ENCODE measurements around the gene GPRC5C. TPM values are rescaled to one million over a fixed set of nuclear protein-coding genes. Genes with fewer than 3 reads are reported as not detected.

GPRC5C gene
- total and polyA plus RNA-seq, 2 donors (not counting 1 experiment from before 2014, with no cell fraction given) = 0.66 to 1.1 TPM

DNA sequence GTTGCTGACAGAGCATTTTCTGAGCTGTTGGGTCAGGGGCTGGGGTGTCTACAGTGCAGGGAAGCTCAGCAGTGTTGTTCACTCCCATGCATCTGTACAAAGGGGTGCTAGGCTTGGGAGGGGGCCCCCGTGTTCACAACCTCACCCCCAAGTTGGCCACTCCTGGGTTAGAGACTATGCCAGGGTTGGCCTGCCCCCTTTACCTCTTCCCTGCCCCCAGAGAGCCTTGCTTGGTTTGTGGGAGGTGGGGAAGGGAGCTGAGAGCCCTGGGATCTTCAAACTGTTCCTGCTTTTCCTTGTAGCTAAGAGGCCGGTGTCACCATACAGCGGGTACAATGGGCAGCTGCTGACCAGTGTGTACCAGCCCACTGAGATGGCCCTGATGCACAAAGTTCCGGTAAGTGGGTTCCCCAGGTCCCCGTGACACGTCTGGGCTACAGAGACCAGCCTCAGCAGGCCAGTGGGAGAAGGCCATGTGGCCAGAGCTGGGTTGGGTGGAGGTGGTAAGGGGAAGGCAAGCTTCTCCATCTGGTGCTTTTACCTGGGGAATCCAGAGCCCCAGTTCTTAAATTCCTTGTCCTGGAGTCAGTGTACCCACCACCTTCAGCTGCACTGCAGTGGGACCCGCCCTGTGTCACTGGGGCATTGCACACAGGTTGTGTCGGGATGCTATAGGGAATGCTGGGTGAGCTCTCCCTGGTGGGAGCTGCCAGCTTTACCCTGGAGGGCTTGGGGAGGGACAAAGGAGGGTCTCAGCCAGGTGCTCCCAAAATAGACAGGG is 11.8 kb downstream of the GPRC5C start:
- peaks cover 15 to 30% of the 10 kb centered on the region in 2 donors for H3K4me1 ChIP-seq (ENCODE audit: control insufficient read depth in 2 of 2, insufficient read depth in 2 of 2, low read length in 2 of 2)
- H4K20me1 ChIP-seq (ENCODE audit: control insufficient read depth, insufficient read depth, low read length, poor library complexity, severe bottlenecking) = no peaks in the 10 kb centered on the region
- DNase-seq (no peak), ATAC-seq (ENCODE audit: low read depth) (no peak)
- peak overlapping the region; percentile 16 for H3K4me3 Mint-ChIP-seq
- peak overlapping the region; percentile 82 for H3K4me2 ChIP-seq (replicated peaks; ENCODE audit: low read depth, low read length, poor library complexity, severe bottlenecking)
- ChIA-PET CTCF (interaction anchor here (1.7 to 3.4 kb wide), 4 partner anchors 10 to 76 kb away, joined by 6 to 25 read pairs (median 10); partner anchors contain the start of gene GPR142), POLR2A (interaction anchor here (0.7 kb wide), 1 partner anchor 20 kb away, joined by 3 read pairs; no protein-coding TSS in a partner anchor)
- 97% methylated on average over 6 of the region's 8 CpGs for WGBS (ENCODE audit: insufficient coverage)
- H3K79me2 ChIP-seq (ENCODE audit: control insufficient read depth, insufficient read depth, low read length) = no peaks in the 10 kb centered on the region
- H3K27me3 Mint-ChIP-seq = peaks cover 9% of the 10 kb centered on the region
- peak overlapping the region; percentile 60 for H2AFZ ChIP-seq (ENCODE audit: insufficient read depth, low read depth, low read length, poor library complexity, severe bottlenecking)
- H3K9ac ChIP-seq (ENCODE audit: low read length) = peak overlapping the region; percentile 52
- H3K4me1 Mint-ChIP-seq = peaks cover 20% of the 10 kb centered on the region
- peaks cover 0 to 7% (median 0%) of the 10 kb centered on the region in 4 experiments for H3K27me3 ChIP-seq (replicated peaks in 1 of 4; ENCODE audit: control extremely low read depth in 1 of 4, control insufficient read depth in 3 of 4, insufficient read depth in 4 of 4, low read length in 3 of 4)
- intact Hi-C loops (cut with micrococcal nuclease) = no loop called here
- no peak for TF ChIP-seq EZH2 (IDR thresholded peaks at IDR 0.05; ENCODE audit: borderline replicate concordance, insufficient read depth, low read depth, low read length, poor library complexity, severe bottlenecking)
- TF ChIP-seq, protein P1, sequence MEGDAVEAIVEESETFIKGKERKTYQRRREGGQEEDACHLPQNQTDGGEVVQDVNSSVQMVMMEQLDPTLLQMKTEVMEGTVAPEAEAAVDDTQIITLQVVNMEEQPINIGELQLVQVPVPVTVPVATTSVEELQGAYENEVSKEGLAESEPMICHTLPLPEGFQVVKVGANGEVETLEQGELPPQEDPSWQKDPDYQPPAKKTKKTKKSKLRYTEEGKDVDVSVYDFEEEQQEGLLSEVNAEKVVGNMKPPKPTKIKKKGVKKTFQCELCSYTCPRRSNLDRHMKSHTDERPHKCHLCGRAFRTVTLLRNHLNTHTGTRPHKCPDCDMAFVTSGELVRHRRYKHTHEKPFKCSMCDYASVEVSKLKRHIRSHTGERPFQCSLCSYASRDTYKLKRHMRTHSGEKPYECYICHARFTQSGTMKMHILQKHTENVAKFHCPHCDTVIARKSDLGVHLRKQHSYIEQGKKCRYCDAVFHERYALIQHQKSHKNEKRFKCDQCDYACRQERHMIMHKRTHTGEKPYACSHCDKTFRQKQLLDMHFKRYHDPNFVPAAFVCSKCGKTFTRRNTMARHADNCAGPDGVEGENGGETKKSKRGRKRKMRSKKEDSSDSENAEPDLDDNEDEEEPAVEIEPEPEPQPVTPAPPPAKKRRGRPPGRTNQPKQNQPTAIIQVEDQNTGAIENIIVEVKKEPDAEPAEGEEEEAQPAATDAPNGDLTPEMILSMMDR (IDR thresholded peaks at IDR 0.05) = no peak
- H3K27ac Mint-ChIP-seq = no peak overlapping the region
- no peaks in the 10 kb centered on the region for H3K36me3 ChIP-seq (replicated peaks in 1 of 2; ENCODE audit: control extremely low read depth in 1 of 2, control insufficient read depth in 1 of 2, extremely low read depth in 1 of 2, insufficient read depth in 2 of 2, low read length in 1 of 2)
- H3K9me3 Mint-ChIP-seq (ENCODE audit: insufficient read depth) = peaks cover 1% of the 10 kb centered on the region
- H3K9me3 ChIP-seq (ENCODE audit: control extremely low read depth in 1 of 3, control insufficient read depth in 2 of 3, insufficient read depth in 1 of 3, low read length in 2 of 3) = peaks cover 0 to 32% (median 13%) of the 10 kb centered on the region in 3 donors
- peak overlapping the region in 4 of 5 experiments; percentile 6 to 47 (median 38) for H3K4me3 ChIP-seq (ENCODE audit: control extremely low read depth in 1 of 5, extremely low read depth in 1 of 5, insufficient read depth in 1 of 5, low read depth in 2 of 5, low read length in 4 of 5)
- H3K27ac ChIP-seq (ENCODE audit: low read length in 2 of 2) = no peak overlapping the region

- CTCF ChIA-PET = interaction anchor here (1.7 to 3.4 kb wide), 4 partner anchors 9 to 77 kb away, joined by 6 to 25 read pairs (median 10); partner anchors contain the start of gene GPR142
- POLR2A ChIA-PET = no interaction called here
These were observed 12.5 kb downstream of the GPRC5C start for GRCh38 chr17:74444406-74444805.

More at GRCh38 chr17:74444406-74444805, 12.5 kb downstream of the GPRC5C start:
- Mint-ChIP-seq H3K27me3 (peaks cover 9% of the 10 kb centered on the region), H3K9me3 (ENCODE audit: insufficient read depth) (no peaks in the 10 kb centered on the region), H3K4me1 (peaks cover 20% of the 10 kb centered on the region), H3K4me3 (no peak overlapping the region), H3K27ac (no peak overlapping the region)
- Histone ChIP-seq H3K4me1 (ENCODE audit: control insufficient read depth in 2 of 2, insufficient read depth in 2 of 2, low read length in 2 of 2) (peaks cover 15 to 29% of the 10 kb centered on the region in 2 donors), H3K27ac (ENCODE audit: low read length in 2 of 2) (no peak overlapping the region), H3K36me3 (replicated peaks in 1 of 2; ENCODE audit: control extremely low read depth in 1 of 2, control insufficient read depth in 1 of 2, extremely low read depth in 1 of 2, insufficient read depth in 2 of 2, low read length in 1 of 2) (no peaks in the 10 kb centered on the region), H3K4me3 (ENCODE audit: control extremely low read depth in 1 of 5, extremely low read depth in 1 of 5, insufficient read depth in 1 of 5, low read depth in 2 of 5, low read length in 4 of 5) (no peak overlapping the region), H3K27me3 (replicated peaks in 1 of 4; ENCODE audit: control extremely low read depth in 1 of 4, control insufficient read depth in 3 of 4, insufficient read depth in 4 of 4, low read length in 3 of 4) (peaks cover 0 to 7% (median 0%) of the 10 kb centered on the region in 4 experiments), H2AFZ (ENCODE audit: insufficient read depth, low read depth, low read length, poor library complexity, severe bottlenecking) (no peak overlapping the region), H3K79me2 (ENCODE audit: control insufficient read depth, insufficient read depth, low read length) (no peaks in the 10 kb centered on the region), H3K9me3 (ENCODE audit: control extremely low read depth in 1 of 3, control insufficient read depth in 2 of 3, insufficient read depth in 1 of 3, low read length in 2 of 3) (peaks cover 0 to 27% (median 7%) of the 10 kb centered on the region in 3 donors), H4K20me1 (ENCODE audit: control insufficient read depth, insufficient read depth, low read length, poor library complexity, severe bottlenecking) (no peaks in the 10 kb centered on the region), H3K4me2 (replicated peaks; ENCODE audit: low read depth, low read length, poor library complexity, severe bottlenecking) (no peak overlapping the region), H3K9ac (ENCODE audit: low read length) (no peak overlapping the region)
- intact Hi-C loops (cut with micrococcal nuclease) = no loop called here
- ATAC-seq (ENCODE audit: low read depth) (no peak), DNase-seq (no peak)
- TF ChIP-seq, protein P1 (IDR thresholded peaks at IDR 0.05) = no peak
- TF ChIP-seq EZH2 (IDR thresholded peaks at IDR 0.05; ENCODE audit: borderline replicate concordance, insufficient read depth, low read depth, low read length, poor library complexity, severe bottlenecking) = no peak
- 20% methylated on average over 2 of the region's 12 CpGs for WGBS (ENCODE audit: insufficient coverage)

Data from B cell (primary cell).